Measurements from ENCODE around the gene ASTN2. TPM values are rescaled to one million over a fixed set of nuclear protein-coding genes. Genes with fewer than 3 reads are reported as not detected.

Gene ASTN2
- total RNA-seq, 4 donors from 2014 or later = 3.3 to 10.2 (median 6.3) TPM

DNA sequence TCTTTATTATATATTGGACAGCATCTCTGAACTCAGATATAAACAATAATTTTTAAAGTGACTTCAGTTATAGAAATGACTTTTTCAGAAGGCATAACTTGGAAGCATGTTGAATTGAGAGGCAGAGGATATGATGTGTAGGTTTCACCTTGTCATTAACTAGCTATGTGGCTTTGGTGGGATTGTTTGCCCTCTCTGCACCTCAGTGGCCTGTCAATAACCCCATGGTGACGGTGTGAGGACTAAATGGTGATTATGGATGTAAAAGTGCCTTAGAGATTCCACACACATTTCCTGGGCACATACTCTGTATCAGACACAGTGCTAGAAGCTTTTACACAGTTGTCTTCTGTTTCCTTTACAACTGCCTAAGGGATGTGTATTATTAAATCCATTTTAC is 962.6 kb downstream of the ASTN2 start:
- Histone ChIP-seq H3K27me3 (no peaks in the 10 kb centered on the region), H3K36me3 (no peaks in the 10 kb centered on the region), H3K4me1 (no peaks in the 10 kb centered on the region), H3K9me3 (peaks cover 0 to 4% (median 0%) of the 10 kb centered on the region in 4 donors), H3K27ac (no peak overlapping the region), H3K4me3 (no peak overlapping the region)
- no peak for DNase-seq
- TF ChIP-seq, protein P1, sequence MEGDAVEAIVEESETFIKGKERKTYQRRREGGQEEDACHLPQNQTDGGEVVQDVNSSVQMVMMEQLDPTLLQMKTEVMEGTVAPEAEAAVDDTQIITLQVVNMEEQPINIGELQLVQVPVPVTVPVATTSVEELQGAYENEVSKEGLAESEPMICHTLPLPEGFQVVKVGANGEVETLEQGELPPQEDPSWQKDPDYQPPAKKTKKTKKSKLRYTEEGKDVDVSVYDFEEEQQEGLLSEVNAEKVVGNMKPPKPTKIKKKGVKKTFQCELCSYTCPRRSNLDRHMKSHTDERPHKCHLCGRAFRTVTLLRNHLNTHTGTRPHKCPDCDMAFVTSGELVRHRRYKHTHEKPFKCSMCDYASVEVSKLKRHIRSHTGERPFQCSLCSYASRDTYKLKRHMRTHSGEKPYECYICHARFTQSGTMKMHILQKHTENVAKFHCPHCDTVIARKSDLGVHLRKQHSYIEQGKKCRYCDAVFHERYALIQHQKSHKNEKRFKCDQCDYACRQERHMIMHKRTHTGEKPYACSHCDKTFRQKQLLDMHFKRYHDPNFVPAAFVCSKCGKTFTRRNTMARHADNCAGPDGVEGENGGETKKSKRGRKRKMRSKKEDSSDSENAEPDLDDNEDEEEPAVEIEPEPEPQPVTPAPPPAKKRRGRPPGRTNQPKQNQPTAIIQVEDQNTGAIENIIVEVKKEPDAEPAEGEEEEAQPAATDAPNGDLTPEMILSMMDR (IDR thresholded peaks at IDR 0.05) = no peak
- TF ChIP-seq POLR2A (IDR thresholded peaks at IDR 0.05) = no peak

DNA sequence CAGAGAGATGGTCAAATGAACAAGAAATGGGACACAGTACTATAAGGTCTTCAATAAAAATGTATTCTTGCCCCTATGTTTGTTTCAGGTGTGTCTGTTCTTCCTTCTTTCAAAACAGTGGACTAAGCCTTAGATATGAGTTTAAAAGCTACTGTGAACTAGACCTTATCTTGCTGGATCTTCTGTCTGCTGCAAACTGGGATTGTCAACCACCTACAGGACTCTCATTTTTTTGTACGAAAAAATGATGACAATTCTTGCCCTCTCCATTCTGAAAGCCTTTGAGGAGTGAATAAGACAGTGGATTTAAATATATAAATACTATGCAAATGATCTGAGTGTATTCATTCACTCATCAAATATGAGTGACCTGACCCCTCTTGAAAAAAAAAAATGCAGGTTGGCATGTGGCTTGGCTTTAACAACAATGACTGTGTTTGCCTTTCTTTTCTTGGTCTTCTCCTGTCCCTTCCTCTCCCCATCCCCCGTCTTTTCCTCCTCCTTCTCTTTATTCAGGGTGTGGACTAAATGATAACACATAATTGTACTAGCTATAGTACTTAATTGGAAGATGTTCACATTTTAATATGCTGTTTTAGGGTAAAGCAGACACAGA is 963.2 kb downstream of the ASTN2 start:
- Histone ChIP-seq H3K4me1 (no peaks in the 10 kb centered on the region), H3K27me3 (no peaks in the 10 kb centered on the region), H3K4me3 (no peak overlapping the region), H3K36me3 (no peaks in the 10 kb centered on the region), H3K9me3 (peaks cover 0 to 4% (median 0%) of the 10 kb centered on the region in 4 donors), H3K27ac (no peak overlapping the region)
- no peak for TF ChIP-seq POLR2A (IDR thresholded peaks at IDR 0.05)
- TF ChIP-seq, protein P1 (IDR thresholded peaks at IDR 0.05) = no peak
- no peak for DNase-seq

DNA sequence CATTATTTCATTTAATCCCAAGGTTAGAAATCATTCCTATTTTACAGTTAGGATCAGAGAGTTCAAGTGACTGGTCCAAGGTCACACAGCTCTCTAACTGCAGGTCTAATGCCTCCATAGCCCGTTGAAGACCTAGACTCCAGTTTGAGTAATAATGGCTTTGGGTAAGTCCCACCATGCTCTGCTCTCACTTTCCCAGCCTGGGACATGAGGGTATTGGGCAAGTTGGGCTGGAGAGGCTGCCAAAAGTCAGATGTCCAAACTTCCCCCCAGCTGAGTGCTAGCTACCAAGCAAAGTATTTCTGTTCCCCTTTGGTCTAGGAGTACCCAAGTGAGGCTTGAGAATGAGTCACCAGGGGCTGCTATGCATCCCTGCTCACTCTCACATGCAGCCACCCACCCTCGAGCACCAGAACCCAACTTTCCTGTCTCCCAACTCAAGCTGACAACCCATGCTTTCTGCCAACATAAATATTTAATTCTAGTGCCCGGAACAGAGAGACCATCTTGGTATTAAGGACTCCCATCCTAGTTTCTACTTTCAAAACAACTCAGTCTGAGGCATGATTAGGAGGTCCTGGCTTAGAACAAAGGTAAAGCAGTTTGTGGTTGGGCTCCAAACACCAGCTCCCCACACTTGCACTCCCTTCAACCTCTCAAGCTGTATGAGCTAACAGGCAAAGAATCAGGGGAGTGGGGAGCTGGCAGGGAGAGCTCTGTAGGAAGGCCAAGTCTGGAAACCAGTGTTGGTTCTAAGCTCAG is 964.3 kb downstream of the ASTN2 start:
- H3K27ac ChIP-seq = no peak overlapping the region
- TF ChIP-seq, protein P1 (IDR thresholded peaks at IDR 0.05) = no peak
- no peak for TF ChIP-seq POLR2A (IDR thresholded peaks at IDR 0.05)

DNA sequence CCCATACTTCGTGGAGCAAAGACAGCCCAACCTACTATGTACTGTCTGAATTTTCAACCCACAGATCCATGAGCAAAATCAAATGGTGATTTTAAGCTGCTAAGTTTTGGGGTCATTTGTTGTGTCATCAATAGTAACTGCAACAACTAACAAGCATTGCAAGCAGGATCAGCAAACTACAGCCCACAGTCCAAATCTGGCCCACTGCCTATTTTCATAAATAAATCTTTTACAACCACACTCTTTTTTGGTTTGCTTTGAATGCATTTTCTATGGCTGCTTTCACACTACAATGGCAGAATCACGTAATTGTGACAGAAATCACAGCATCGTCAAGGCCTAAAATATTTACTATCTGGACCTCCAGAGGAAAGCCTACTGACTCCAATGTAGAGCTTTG is 964.9 kb downstream of the ASTN2 start:
- Histone ChIP-seq H3K36me3 (no peaks in the 10 kb centered on the region), H3K9me3 (no peaks in the 10 kb centered on the region), H3K4me1 (no peaks in the 10 kb centered on the region), H3K27me3 (no peaks in the 10 kb centered on the region), H3K4me3 (no peak overlapping the region), H3K27ac (no peak overlapping the region)
- TF ChIP-seq POLR2A (IDR thresholded peaks at IDR 0.05) = no peak
- TF ChIP-seq, protein P1 (IDR thresholded peaks at IDR 0.05) = no peak
- DNase-seq = no peak

More for the DNA sequence above, 964.3 kb downstream of the ASTN2 start:
- Histone ChIP-seq H3K4me3 (no peak overlapping the region), H3K9me3 (no peaks in the 10 kb centered on the region), H3K27me3 (no peaks in the 10 kb centered on the region), H3K36me3 (no peaks in the 10 kb centered on the region), H3K4me1 (no peaks in the 10 kb centered on the region)
- no peak for DNase-seq

GRCh38 chr9:116448431-116448830 is 966.4 kb downstream of the ASTN2 start:
- Histone ChIP-seq H3K9me3 (no peaks in the 10 kb centered on the region), H3K4me3 (no peak overlapping the region), H3K4me1 (no peaks in the 10 kb centered on the region), H3K27me3 (no peaks in the 10 kb centered on the region), H3K27ac (no peak overlapping the region), H3K36me3 (no peaks in the 10 kb centered on the region)
- no peak for DNase-seq
- TF ChIP-seq, protein P1 (IDR thresholded peaks at IDR 0.05) = no peak
- no peak for TF ChIP-seq POLR2A (IDR thresholded peaks at IDR 0.05)

Measured in Peyer's patch (tissue), 4 donors.